HCT116 (cell line): ENCODE results near the gene TAOK3. TPM values are rescaled to one million over a fixed set of nuclear protein-coding genes. Genes with fewer than 3 reads are reported as not detected.

Source experiments
- ATAC-seq: fragments of 200-7000 bp; cut with Tn5 transposase; 2 replicates; pipeline ENCODE4 v1.9.1; 2020; ENCODE audit warnings: mild to moderate bottlenecking, moderate library complexity
- BruUV-seq: library from RNA; stranded (reverse); fragments of 400-500 nt; replicated peaks from 2 replicates; lab custom pipeline; 2021; lab: Mats Ljungman, UMichigan
- CTCF ChIA-PET: fragments of 300-600 bp; sonication (Branson Sonifier 250); formaldehyde crosslinking; loops from one replicate; lab custom pipeline; 2021; ENCODE audit warnings: antibody characterized with exemption; lab: Charles Lee
- POLR2A ChIA-PET: fragments of 300-600, 350-600 bp; sonication (Branson Sonifier 250); formaldehyde crosslinking; loops from one replicate; lab custom pipeline; 2021; ENCODE audit warnings: antibody characterized with exemption; lab: Charles Lee
- RAD21 ChIA-PET, 2 experiments: fragments of 300-600 bp; sonication (Branson Sonifier 250); formaldehyde crosslinking; loops; one replicate each; lab custom pipeline; 2023; ENCODE audit warnings: low total read pairs in 2 of 2; ENCODE audit not compliant: uncharacterized antibody in 2 of 2, unreplicated experiment in 2 of 2, low non-redundant PET in 1 of 2; lab: Charles Lee
- DNase-seq: peaks from one replicate; pipeline ENCODE4 v3.0.0-alpha.2; 2010; ENCODE audit warnings: low read depth, low spot score
- H2AFZ ChIP-seq: fragments of 200-600 bp; shearing (Covaris generic), sonication (generic); 2 replicates; pipeline ENCODE4 v1.6.1; 2017; ENCODE audit warnings: low read depth, mixed run types, mixed read lengths, antibody characterized with exemption, low read length; ENCODE audit not compliant: poor library complexity, severe bottlenecking
- H3K27ac ChIP-seq: 2 replicates; pipeline ENCODE4 v1.5.1; 2012; ENCODE audit warnings: low read depth, low read length
- H3K27me3 ChIP-seq: fragments of 200-600 bp; sonication (generic); 2 replicates; pipeline ENCODE4 v1.6.1; 2016; ENCODE audit warnings: mixed run types, low read length, mixed read lengths; ENCODE audit not compliant: insufficient read depth
- H3K36me3 ChIP-seq, 2 experiments: fragments of 200-500 bp in 1 of 2; fragments of 200-600 bp in 1 of 2; sonication (Bioruptor generic) in 1 of 2; sonication (generic) in 1 of 2; 2 replicates each; pipeline versions ENCODE4 v1.5.1 to v1.6.1; 2014 to 2016; ENCODE audit warnings: low read length in 2 of 2, inconsistent platforms in 1 of 2, mixed read lengths in 1 of 2, mixed run types in 1 of 2; ENCODE audit not compliant: insufficient read depth in 2 of 2, control insufficient read depth in 1 of 2
- H3K4me1 ChIP-seq, 2 experiments: fragments of 200-600 bp in 1 of 2; sonication (generic) in 1 of 2; 2 replicates each; pipeline versions ENCODE4 v1.5.1 to v1.6.1; 2012 to 2017; ENCODE audit warnings: low read length in 2 of 2, inconsistent platforms in 1 of 2, mild to moderate bottlenecking in 1 of 2, mixed read lengths in 1 of 2, mixed run types in 1 of 2, moderate library complexity in 1 of 2; ENCODE audit not compliant: insufficient read depth in 2 of 2, control insufficient read depth in 1 of 2
- H3K4me2 ChIP-seq: fragments of 200-600 bp; sonication (generic); 2 replicates; pipeline ENCODE4 v1.6.1; 2017; ENCODE audit warnings: mixed run types, low read length, mixed read lengths
- H3K4me3 ChIP-seq, 2 experiments: fragments of 200-600 bp in 1 of 2; sonication (generic) in 1 of 2; replicated peaks in 1 of 2; 2 replicates each; pipeline ENCODE4 v1.5.1; 2011 to 2016; ENCODE audit warnings: low read length in 2 of 2, control low read depth in 1 of 2, low read depth in 1 of 2, mild to moderate bottlenecking in 1 of 2, mixed read lengths in 1 of 2, mixed run types in 1 of 2
- H3K79me2 ChIP-seq: fragments of 200-600 bp; sonication (generic); 2 replicates; pipeline ENCODE4 v1.6.1; 2017; ENCODE audit warnings: mild to moderate bottlenecking, mixed run types, low read length, moderate library complexity, mixed read lengths; ENCODE audit not compliant: insufficient read depth
- H3K9ac ChIP-seq: fragments of 200-600 bp; sonication (generic); 2 replicates; pipeline ENCODE4 v1.6.1; 2016; ENCODE audit warnings: low read length, mixed read lengths
- H3K9me2 ChIP-seq: fragments of 200-600 bp; sonication (generic), shearing (Covaris generic); 2 replicates; pipeline ENCODE4 v1.6.1; 2017; ENCODE audit warnings: mixed run types, mild to moderate bottlenecking, moderate library complexity; ENCODE audit not compliant: insufficient read depth
- H3K9me3 ChIP-seq, 2 experiments: fragments of 200-500 bp in 1 of 2; fragments of 200-600 bp in 1 of 2; sonication (Bioruptor generic) in 1 of 2; sonication (generic) in 1 of 2; 2 replicates each; pipeline ENCODE4 v1.6.1; 2014 to 2017; ENCODE audit warnings: low read length in 2 of 2, mixed read lengths in 2 of 2, inconsistent platforms in 1 of 2, low read depth in 1 of 2, mild to moderate bottlenecking in 1 of 2, mixed run types in 1 of 2, moderate library complexity in 1 of 2; ENCODE audit not compliant: control insufficient read depth in 1 of 2, insufficient read depth in 1 of 2
- H4K20me1 ChIP-seq: fragments of 200-600 bp; sonication (generic), shearing (Covaris generic); 2 replicates; pipeline ENCODE4 v1.6.1; 2017; ENCODE audit warnings: mixed run types, mild to moderate bottlenecking, moderate library complexity; ENCODE audit not compliant: insufficient read depth
- CBX3 ChIP-seq: IDR thresholded peaks from 2 replicates; pipeline ENCODE4 v1.6.1; 2012; ENCODE audit warnings: low read depth
- CEBPB ChIP-seq: IDR thresholded peaks from 2 replicates; pipeline ENCODE4 v1.6.1; 2012; ENCODE audit warnings: low read depth
- EZH2 ChIP-seq: fragments of 200-600 bp; sonication (generic); IDR thresholded peaks from 2 replicates; pipeline ENCODE4 v1.6.1; 2017; ENCODE audit warnings: antibody characterized with exemption, mixed run types
- EZH2phosphoT487 ChIP-seq: fragments of 200-600 bp; IDR thresholded peaks from 2 replicates; pipeline ENCODE4 v1.6.1; 2018; ENCODE audit warnings: antibody characterized with exemption, borderline replicate concordance
- FOSL1 ChIP-seq: IDR thresholded peaks from 2 replicates; pipeline ENCODE4 v1.6.1; 2012; ENCODE audit warnings: low read depth
- JUND ChIP-seq: IDR thresholded peaks from 2 replicates; pipeline ENCODE4 v1.6.1; 2012
- POLR2A ChIP-seq: IDR thresholded peaks from 2 replicates; pipeline ENCODE4 v1.7.0; 2011; ENCODE audit warnings: borderline replicate concordance; ENCODE audit not compliant: insufficient read depth, insufficient read length; ENCODE audit errors: extremely low read depth
- POLR2AphosphoS5 ChIP-seq: IDR thresholded peaks from 2 replicates; pipeline ENCODE4 v1.6.1; 2011; ENCODE audit warnings: mild to moderate bottlenecking, low read depth, low read length, moderate library complexity
- RAD21 ChIP-seq: IDR thresholded peaks from 2 replicates; pipeline ENCODE4 v1.6.1; 2012; ENCODE audit warnings: low read depth, mild to moderate bottlenecking
- SIN3A ChIP-seq: IDR thresholded peaks from 2 replicates; pipeline ENCODE4 v1.6.1; 2012; ENCODE audit warnings: low read depth
- SP1 ChIP-seq: IDR thresholded peaks from 2 replicates; pipeline ENCODE4 v1.6.1; 2012; ENCODE audit warnings: low read depth
- SRF ChIP-seq: IDR thresholded peaks from 2 replicates; pipeline ENCODE4 v1.6.1; 2012; ENCODE audit warnings: low read depth
- TCF7L2 ChIP-seq: IDR thresholded peaks from 2 replicates; pipeline ENCODE4 v1.7.0; 2011; ENCODE audit warnings: borderline replicate concordance, inconsistent platforms; ENCODE audit not compliant: insufficient read depth, insufficient read length; ENCODE audit errors: extremely low read depth
- ZFX ChIP-seq: fragments of 450-650 bp; IDR thresholded peaks from 2 replicates; pipeline ENCODE4 v1.6.1; 2017
- ZNF274 ChIP-seq: fragments of 200-500 bp; sonication (Bioruptor generic); IDR thresholded peaks from 2 replicates; pipeline ENCODE4 v1.6.1; 2014; ENCODE audit warnings: mild to moderate bottlenecking, low read depth, low read length, inconsistent platforms
- intact Hi-C: fragments of 100-400 bp; cut with micrococcal nuclease; formaldehyde crosslinking; loops from 2 replicates; pipeline ENCODE4 v1.10.0; 2022
- total RNA-seq: library from RNA; stranded (reverse); gene quantifications from one replicate; pipeline ENCODE4 v1.2.1, GENCODE V29; 2021; ENCODE audit not compliant: unreplicated experiment
- TF ChIP-seq, protein P1 (sequence below): IDR thresholded peaks from 2 replicates; pipeline ENCODE4 v1.6.1; 2011; ENCODE audit warnings: mild to moderate bottlenecking, low read length, moderate library complexity; ENCODE audit not compliant: insufficient replicate concordance; ENCODE audit errors: extremely low read depth
- TF ChIP-seq, protein P2 (sequence below): IDR thresholded peaks from 2 replicates; pipeline ENCODE4 v1.6.1; 2012
- TF ChIP-seq, protein P3 (sequence below), 3 experiments: fragments of 200-600 bp in 1 of 3; sonication (generic) in 1 of 3; IDR thresholded peaks in 2 of 3; conservative IDR thresholded peaks in 1 of 3; 2 replicates each; pipeline ENCODE4 v1.5.1; 2012 to 2017; ENCODE audit warnings: low read depth in 2 of 3, low read length in 2 of 3, antibody characterized with exemption in 1 of 3, borderline replicate concordance in 1 of 3, control low read depth in 1 of 3, mild to moderate bottlenecking in 1 of 3, mixed read lengths in 1 of 3, mixed run types in 1 of 3, moderate library complexity in 1 of 3; ENCODE audit not compliant: insufficient read depth in 1 of 3
- TF ChIP-seq, protein P4 (sequence below): IDR thresholded peaks from 2 replicates; pipeline ENCODE4 v1.6.1; 2012

TAOK3 gene
- total RNA-seq, 1 experiment from 2014 or later, result 10.5 TPM

DNA sequence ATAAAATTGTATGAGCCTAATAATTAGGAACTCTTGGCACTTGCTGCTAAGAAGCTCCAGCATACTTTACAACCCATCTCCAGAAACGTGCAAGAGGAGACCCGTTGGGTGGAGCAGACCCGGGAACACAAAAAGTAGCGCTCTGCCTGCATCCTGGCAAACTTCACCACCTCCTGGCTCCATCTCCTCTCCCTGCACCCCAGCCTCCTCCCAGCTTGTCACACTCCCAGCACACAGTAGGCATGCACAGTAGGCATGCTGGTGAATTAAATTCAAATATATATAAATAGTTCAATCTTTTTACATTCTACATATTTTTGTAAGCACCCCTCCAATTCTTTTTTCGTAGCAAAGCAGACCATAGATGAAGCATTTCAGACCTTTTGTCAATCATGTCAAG, 270.1 kb downstream of the TAOK3 start (continued):
- TF ChIP-seq, protein P1, sequence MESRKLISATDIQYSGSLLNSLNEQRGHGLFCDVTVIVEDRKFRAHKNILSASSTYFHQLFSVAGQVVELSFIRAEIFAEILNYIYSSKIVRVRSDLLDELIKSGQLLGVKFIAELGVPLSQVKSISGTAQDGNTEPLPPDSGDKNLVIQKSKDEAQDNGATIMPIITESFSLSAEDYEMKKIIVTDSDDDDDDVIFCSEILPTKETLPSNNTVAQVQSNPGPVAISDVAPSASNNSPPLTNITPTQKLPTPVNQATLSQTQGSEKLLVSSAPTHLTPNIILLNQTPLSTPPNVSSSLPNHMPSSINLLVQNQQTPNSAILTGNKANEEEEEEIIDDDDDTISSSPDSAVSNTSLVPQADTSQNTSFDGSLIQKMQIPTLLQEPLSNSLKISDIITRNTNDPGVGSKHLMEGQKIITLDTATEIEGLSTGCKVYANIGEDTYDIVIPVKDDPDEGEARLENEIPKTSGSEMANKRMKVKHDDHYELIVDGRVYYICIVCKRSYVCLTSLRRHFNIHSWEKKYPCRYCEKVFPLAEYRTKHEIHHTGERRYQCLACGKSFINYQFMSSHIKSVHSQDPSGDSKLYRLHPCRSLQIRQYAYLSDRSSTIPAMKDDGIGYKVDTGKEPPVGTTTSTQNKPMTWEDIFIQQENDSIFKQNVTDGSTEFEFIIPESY, result no peak
- TF ChIP-seq, protein P2, sequence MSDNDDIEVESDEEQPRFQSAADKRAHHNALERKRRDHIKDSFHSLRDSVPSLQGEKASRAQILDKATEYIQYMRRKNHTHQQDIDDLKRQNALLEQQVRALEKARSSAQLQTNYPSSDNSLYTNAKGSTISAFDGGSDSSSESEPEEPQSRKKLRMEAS, result no peak
- TF ChIP-seq SP1 (no peak), CBX3 (no peak)

DNA sequence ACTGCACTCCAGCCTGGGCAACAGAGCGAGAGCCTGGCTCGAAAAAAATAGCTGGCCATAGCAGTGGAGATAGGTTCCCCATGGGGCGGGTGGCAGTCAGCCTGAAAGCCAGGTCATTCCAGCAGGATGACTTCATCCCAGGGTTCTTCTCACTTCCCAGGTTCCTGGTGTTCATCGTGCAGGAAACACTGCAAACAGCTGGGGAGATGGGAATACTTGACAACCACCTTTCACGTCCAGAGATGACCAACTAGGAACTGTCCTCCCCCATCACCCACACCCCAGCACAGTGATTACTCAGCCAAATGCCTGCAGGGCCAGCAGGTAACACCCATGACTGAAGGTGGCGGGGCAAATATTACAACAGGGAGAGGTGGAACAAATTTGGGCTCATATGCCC, 270.6 kb downstream of the TAOK3 start:
- peak; percentile 32 for ATAC-seq
- POLR2A ChIA-PET, result no interaction called here
- H3K4me3 ChIP-seq, result peak overlapping the region; percentile 79 to 83

More for the DNA sequence above, 270.6 kb downstream of the TAOK3 start:
- Histone ChIP-seq H3K36me3 (no peaks in the 10 kb centered on the region), H3K9me3 (no peaks in the 10 kb centered on the region), H3K9ac (peak overlapping the region; percentile 82), H2AFZ (no peak overlapping the region), H3K27ac (peak overlapping the region; percentile 3; the same call in 1 of the 2 replicates), H3K79me2 (no peaks in the 10 kb centered on the region), H4K20me1 (no peaks in the 10 kb centered on the region), H3K4me2 (peak overlapping the region; percentile 85), H3K9me2 (no peaks in the 10 kb centered on the region), H3K4me1 (peaks cover 36 to 49% of the 10 kb centered on the region in 2 experiments), H3K27me3 (no peaks in the 10 kb centered on the region)
- peak; percentile 46 for DNase-seq
- intact Hi-C loops, result loop anchor here (5.0 kb wide), 1 partner anchor 40 kb away; the partner anchor contains the start of gene WSB2
- ChIA-PET CTCF (interaction anchor here (0.9 to 1.9 kb wide), 2 partner anchors 19 to 275 kb away, joined by 3 to 7 read pairs; no protein-coding TSS in a partner anchor), RAD21 (no interaction called here)
- TF ChIP-seq JUND, result peak; percentile 64
- TF ChIP-seq CEBPB, result peak; percentile 43
- TF ChIP-seq ZFX, result no peak
- TF ChIP-seq, protein P3, sequence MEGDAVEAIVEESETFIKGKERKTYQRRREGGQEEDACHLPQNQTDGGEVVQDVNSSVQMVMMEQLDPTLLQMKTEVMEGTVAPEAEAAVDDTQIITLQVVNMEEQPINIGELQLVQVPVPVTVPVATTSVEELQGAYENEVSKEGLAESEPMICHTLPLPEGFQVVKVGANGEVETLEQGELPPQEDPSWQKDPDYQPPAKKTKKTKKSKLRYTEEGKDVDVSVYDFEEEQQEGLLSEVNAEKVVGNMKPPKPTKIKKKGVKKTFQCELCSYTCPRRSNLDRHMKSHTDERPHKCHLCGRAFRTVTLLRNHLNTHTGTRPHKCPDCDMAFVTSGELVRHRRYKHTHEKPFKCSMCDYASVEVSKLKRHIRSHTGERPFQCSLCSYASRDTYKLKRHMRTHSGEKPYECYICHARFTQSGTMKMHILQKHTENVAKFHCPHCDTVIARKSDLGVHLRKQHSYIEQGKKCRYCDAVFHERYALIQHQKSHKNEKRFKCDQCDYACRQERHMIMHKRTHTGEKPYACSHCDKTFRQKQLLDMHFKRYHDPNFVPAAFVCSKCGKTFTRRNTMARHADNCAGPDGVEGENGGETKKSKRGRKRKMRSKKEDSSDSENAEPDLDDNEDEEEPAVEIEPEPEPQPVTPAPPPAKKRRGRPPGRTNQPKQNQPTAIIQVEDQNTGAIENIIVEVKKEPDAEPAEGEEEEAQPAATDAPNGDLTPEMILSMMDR (IDR thresholded peaks at IDR 0.05 in 2 of 3, conservative IDR thresholded peaks at IDR 0.05 in 1 of 3; ENCODE audit: borderline replicate concordance in 1 of 3, insufficient read depth in 1 of 3, low read depth in 2 of 3, low read length in 2 of 3), result no peak
- TF ChIP-seq EZH2, result no peak
- TF ChIP-seq POLR2A, result no peak
- TF ChIP-seq, protein P4, sequence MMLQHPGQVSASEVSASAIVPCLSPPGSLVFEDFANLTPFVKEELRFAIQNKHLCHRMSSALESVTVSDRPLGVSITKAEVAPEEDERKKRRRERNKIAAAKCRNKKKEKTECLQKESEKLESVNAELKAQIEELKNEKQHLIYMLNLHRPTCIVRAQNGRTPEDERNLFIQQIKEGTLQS, result no peak
- TF ChIP-seq RAD21, result 0 out of 2 replicates have a peak, but pooled peaks have one; percentile 9
- TF ChIP-seq SIN3A, result peak; percentile 84
- TF ChIP-seq POLR2AphosphoS5, result peak; percentile 35; the same call in 1 of the 2 replicates
- TF ChIP-seq SP1, result peak; percentile 61; the same call in 1 of the 2 replicates
- no peak for TF ChIP-seq EZH2phosphoT487
- no peak for TF ChIP-seq ZNF274
- TF ChIP-seq, protein P2, result peak; percentile 67
- no peak for TF ChIP-seq SRF
- TF ChIP-seq CBX3, result peak; percentile 57; the same call in 1 of the 2 replicates
- TF ChIP-seq TCF7L2, result no peak
- peak; percentile 45; the same call in 1 of the 2 replicates for TF ChIP-seq FOSL1
- BruUV-seq, result no TSS peak
